ENCODE results near the gene LRRC23. TPM values are rescaled to one million over a fixed set of nuclear protein-coding genes. Genes with fewer than 3 reads are reported as not detected.

The LRRC23 gene
- total and polyA plus RNA-seq, 2 donors (not counting 1 experiment from before 2014, with no cell fraction given), result 5.6 to 9.6 TPM

DNA sequence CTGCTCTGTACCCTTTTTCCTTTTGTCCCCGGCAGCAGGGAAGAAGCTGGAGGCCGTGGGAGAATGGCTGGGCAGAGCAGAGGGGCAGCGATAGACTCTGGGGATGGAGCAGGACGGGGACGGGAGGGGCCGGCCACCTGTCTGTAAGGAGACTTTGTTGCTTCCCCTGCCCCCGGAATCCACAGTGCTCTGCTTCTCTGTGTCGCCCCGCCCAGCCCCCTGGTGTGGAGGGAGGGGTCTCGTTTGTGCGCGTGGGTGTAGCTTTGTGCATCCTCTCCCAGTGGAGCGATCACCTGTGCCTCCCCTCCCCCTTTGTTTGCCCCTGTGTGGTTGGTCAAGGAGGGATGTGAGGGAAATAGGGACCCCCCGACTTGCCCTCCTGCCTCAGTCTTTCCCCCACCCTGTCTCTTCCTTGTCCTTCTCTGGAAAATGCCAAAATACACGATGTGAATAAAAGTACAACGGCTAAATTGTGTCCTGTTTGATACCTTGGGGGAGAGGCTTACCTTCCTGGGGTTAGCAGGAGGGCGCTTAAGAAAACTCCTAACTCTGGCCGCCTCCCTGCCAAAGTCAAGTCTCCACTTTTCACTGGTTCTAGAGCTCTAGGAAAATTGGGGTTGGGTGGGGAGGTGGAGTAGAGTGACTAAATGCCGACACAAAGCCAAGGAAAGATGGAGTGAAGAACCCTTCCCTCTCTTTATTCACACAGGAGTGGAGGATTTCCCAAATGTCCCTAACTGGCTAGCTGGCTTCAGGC lies 38.3 kb upstream of the LRRC23 start:
- Histone ChIP-seq H2AFZ (ENCODE audit: low read length) (peak overlapping the region; percentile 23), H3K27me3 (ENCODE audit: control insufficient read depth, insufficient read depth, low read length) (no peaks in the 10 kb centered on the region), H3K27ac (ENCODE audit: insufficient read depth, low read length) (peak overlapping the region; percentile 43), H4K20me1 (ENCODE audit: control insufficient read depth, extremely low read depth, insufficient read depth, low read length) (peaks cover 4% of the 10 kb centered on the region), H3K79me2 (ENCODE audit: control insufficient read depth, insufficient read depth, low read length) (peaks cover 33% of the 10 kb centered on the region), H3K4me1 (ENCODE audit: control insufficient read depth, extremely low read depth, insufficient read depth, low read length) (peaks cover 21% of the 10 kb centered on the region), H3K9me3 (ENCODE audit: control insufficient read depth, insufficient read depth, low read depth, low read length) (no peaks in the 10 kb centered on the region), H3K4me3 (replicated peaks in 1 of 4; ENCODE audit: control extremely low read depth in 1 of 4, insufficient read depth in 1 of 4, low read depth in 3 of 4, low read length in 4 of 4) (peak overlapping the region in 3 of 4 experiments; percentile 36 to 89 (median 58)), H3K9ac (ENCODE audit: insufficient read depth, low read length) (peak overlapping the region; percentile 57), H3K36me3 (ENCODE audit: control insufficient read depth, insufficient read depth, low read length) (peaks cover 29% of the 10 kb centered on the region), H3K4me2 (ENCODE audit: extremely low read depth, insufficient read depth, low read length) (peak overlapping the region; percentile 71)
- DNase-seq (ENCODE audit: low read depth in 2 of 2), result no peak
- TF ChIP-seq, protein P1, sequence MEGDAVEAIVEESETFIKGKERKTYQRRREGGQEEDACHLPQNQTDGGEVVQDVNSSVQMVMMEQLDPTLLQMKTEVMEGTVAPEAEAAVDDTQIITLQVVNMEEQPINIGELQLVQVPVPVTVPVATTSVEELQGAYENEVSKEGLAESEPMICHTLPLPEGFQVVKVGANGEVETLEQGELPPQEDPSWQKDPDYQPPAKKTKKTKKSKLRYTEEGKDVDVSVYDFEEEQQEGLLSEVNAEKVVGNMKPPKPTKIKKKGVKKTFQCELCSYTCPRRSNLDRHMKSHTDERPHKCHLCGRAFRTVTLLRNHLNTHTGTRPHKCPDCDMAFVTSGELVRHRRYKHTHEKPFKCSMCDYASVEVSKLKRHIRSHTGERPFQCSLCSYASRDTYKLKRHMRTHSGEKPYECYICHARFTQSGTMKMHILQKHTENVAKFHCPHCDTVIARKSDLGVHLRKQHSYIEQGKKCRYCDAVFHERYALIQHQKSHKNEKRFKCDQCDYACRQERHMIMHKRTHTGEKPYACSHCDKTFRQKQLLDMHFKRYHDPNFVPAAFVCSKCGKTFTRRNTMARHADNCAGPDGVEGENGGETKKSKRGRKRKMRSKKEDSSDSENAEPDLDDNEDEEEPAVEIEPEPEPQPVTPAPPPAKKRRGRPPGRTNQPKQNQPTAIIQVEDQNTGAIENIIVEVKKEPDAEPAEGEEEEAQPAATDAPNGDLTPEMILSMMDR (conservative IDR thresholded peaks at IDR 0.05 in 1 of 2, IDR thresholded peaks at IDR 0.05 in 1 of 2; ENCODE audit: low read depth in 1 of 2, low read length in 2 of 2), result no peak
- TF ChIP-seq EZH2 (IDR thresholded peaks at IDR 0.05; ENCODE audit: low read length, missing control alignments), result no peak

DNA sequence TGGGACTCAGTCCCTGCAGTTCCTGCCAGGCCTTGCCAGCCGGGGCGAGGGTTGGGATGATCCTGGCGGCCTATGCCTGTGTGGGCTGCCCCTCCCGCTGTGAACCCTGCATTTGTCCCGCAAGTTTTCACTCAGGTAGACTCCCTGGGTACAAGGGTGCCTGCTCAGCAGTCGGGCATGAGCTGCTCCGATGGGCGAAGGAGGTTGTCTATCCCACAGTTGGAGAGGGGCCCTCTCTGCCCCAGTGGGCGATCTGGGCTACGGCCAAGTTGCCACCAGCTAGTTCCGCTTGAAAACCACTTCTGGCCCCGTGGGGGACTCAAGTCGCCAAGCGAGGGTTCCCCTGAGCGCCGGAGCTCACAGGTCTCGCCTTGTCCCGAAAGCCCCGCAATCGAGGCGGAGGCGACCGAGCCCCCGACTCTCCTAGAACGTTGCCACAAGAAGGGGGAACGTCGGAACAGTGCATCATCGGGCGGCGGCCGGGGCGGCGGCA lies 37.7 kb upstream of the LRRC23 start:
- no peak for DNase-seq (ENCODE audit: low read depth in 2 of 2)
- H3K27me3 ChIP-seq (ENCODE audit: control insufficient read depth, insufficient read depth, low read length), result no peaks in the 10 kb centered on the region
- H3K4me2 ChIP-seq (ENCODE audit: extremely low read depth, insufficient read depth, low read length), result peak overlapping the region; percentile 71
- H3K9ac ChIP-seq (ENCODE audit: insufficient read depth, low read length), result peak overlapping the region; percentile 57
- peak overlapping the region; percentile 23 for H2AFZ ChIP-seq (ENCODE audit: low read length)
- H3K9me3 ChIP-seq (ENCODE audit: control insufficient read depth, insufficient read depth, low read depth, low read length), result no peaks in the 10 kb centered on the region
- H3K4me3 ChIP-seq (replicated peaks in 1 of 4; ENCODE audit: control extremely low read depth in 1 of 4, insufficient read depth in 1 of 4, low read depth in 3 of 4, low read length in 4 of 4), result peak overlapping the region; percentile 27 to 89 (median 47)
- peaks cover 37% of the 10 kb centered on the region for H3K79me2 ChIP-seq (ENCODE audit: control insufficient read depth, insufficient read depth, low read length)
- no peak for TF ChIP-seq EZH2 (IDR thresholded peaks at IDR 0.05; ENCODE audit: low read length, missing control alignments)
- TF ChIP-seq, protein P1 (conservative IDR thresholded peaks at IDR 0.05 in 1 of 2, IDR thresholded peaks at IDR 0.05 in 1 of 2; ENCODE audit: low read depth in 1 of 2, low read length in 2 of 2), result no peak
- H3K27ac ChIP-seq (ENCODE audit: insufficient read depth, low read length), result peak overlapping the region; percentile 43
- H3K36me3 ChIP-seq (ENCODE audit: control insufficient read depth, insufficient read depth, low read length), result peaks cover 27% of the 10 kb centered on the region
- peaks cover 4% of the 10 kb centered on the region for H4K20me1 ChIP-seq (ENCODE audit: control insufficient read depth, extremely low read depth, insufficient read depth, low read length)
- peaks cover 27% of the 10 kb centered on the region for H3K4me1 ChIP-seq (ENCODE audit: control insufficient read depth, extremely low read depth, insufficient read depth, low read length)

DNA sequence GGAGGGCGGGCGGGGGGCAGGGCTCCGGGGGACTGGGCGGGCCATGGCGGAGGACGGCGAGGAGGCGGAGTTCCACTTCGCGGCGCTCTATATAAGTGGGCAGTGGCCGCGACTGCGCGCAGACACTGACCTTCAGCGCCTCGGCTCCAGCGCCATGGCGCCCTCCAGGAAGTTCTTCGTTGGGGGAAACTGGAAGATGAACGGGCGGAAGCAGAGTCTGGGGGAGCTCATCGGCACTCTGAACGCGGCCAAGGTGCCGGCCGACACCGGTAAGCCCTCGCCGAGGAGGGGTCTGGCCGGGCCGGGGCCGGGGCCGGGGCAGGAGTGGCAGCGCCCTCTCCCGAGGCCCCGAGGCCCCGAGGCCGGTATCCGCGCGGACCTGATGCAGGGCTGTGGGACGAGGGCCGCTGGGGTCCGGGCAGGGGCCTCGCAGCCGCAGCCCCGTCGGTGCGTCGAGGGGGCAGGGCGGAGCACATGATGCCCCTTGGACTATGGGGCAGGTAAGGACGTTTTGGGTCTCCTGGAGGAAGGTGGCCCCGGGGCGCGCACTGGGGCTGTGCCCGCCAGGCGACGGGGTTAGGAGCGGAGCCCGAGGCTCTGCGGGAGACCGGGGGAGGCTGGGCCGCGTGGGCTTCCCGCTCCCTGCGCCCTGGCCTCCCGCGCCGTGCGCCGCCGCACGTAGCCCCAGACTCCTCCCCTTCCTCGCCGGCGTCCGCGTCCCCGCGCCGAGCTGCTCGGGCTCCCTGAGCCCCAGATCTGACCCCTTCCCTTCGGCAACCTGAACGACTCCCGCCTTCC lies 37.0 kb upstream of the LRRC23 start, which contains the start of gene TPI1:
Gene TPI1 (plus strand): TSS at position 119 of the 798 bp plus-strand sequence. CDS start 36 bp downstream, at position 155.
- Histone ChIP-seq H3K4me3 (replicated peaks in 1 of 4; ENCODE audit: control extremely low read depth in 1 of 4, insufficient read depth in 1 of 4, low read depth in 3 of 4, low read length in 4 of 4) (peak within 1 kb of the TSS; percentile 89 to 94 (median 92)), H3K27ac (ENCODE audit: insufficient read depth, low read length) (peak within 1 kb of the TSS; percentile 84), H4K20me1 (ENCODE audit: control insufficient read depth, extremely low read depth, insufficient read depth, low read length) (peaks cover 4% of the 10 kb centered on the region), H3K36me3 (ENCODE audit: control insufficient read depth, insufficient read depth, low read length) (peaks cover 29% of the 10 kb centered on the region), H3K4me2 (ENCODE audit: extremely low read depth, insufficient read depth, low read length) (peak within 1 kb of the TSS; percentile 96), H2AFZ (ENCODE audit: low read length) (peak within 1 kb of the TSS; percentile 23), H3K4me1 (ENCODE audit: control insufficient read depth, extremely low read depth, insufficient read depth, low read length) (peaks cover 29% of the 10 kb centered on the region), H3K9ac (ENCODE audit: insufficient read depth, low read length) (peak within 1 kb of the TSS; percentile 93), H3K9me3 (ENCODE audit: control insufficient read depth, insufficient read depth, low read depth, low read length) (no peaks in the 10 kb centered on the region), H3K79me2 (ENCODE audit: control insufficient read depth, insufficient read depth, low read length) (peaks cover 42% of the 10 kb centered on the region), H3K27me3 (ENCODE audit: control insufficient read depth, insufficient read depth, low read length) (no peaks in the 10 kb centered on the region)
- TF ChIP-seq EZH2 (IDR thresholded peaks at IDR 0.05; ENCODE audit: low read length, missing control alignments), result no peak
- peak; percentile 71 to 81 for DNase-seq (ENCODE audit: low read depth in 2 of 2)

Measured in fibroblast of lung (primary cell).